PC-3 (cell line): ENCODE measurements around the gene PRSS33.

Experiments
- CTCF ChIP-seq: fragments of 300-600 bp; sonication (generic); conservative IDR thresholded peaks from 2 replicates; pipeline ENCODE4 v1.5.1; 2017; ENCODE audit warnings: antibody characterized with exemption, low read depth, mild to moderate bottlenecking, low read length
- EZH2 ChIP-seq: fragments of 300-600 bp; sonication (generic); IDR thresholded peaks from one replicate; pipeline ENCODE4 v1.6.1; 2017; ENCODE audit warnings: antibody characterized with exemption, mild to moderate bottlenecking, low read length; ENCODE audit not compliant: unreplicated experiment
- EZH2phosphoT487 ChIP-seq: fragments of 300-600 bp; sonication (generic); IDR thresholded peaks from 2 replicates; pipeline ENCODE4 v1.6.1; 2018; ENCODE audit warnings: mild to moderate bottlenecking, antibody characterized with exemption, low read length, borderline replicate concordance

GRCh38 chr16:2745116-2745890 lies 42.1 kb downstream of the PRSS33 start:
- TF ChIP-seq EZH2 (no peak), CTCF (no peak), EZH2phosphoT487 (no peak)
